IMR-90 (cell line): Measurements from ENCODE around the gene IRF2. TPM values are rescaled to one million over a fixed set of nuclear protein-coding genes. Genes with fewer than 3 reads are reported as not detected.

Experiments
- ATAC-seq: fragments of 200-7000 bp; cut with Tn5 transposase; 2 replicates; pipeline ENCODE4 v1.9.1; 2020; ENCODE audit warnings: low read depth, mild to moderate bottlenecking, moderate library complexity
- BruUV-seq: library from RNA; stranded (reverse); fragments of 400-500 nt; replicated peaks from 2 replicates; lab custom pipeline; 2021; lab: Mats Ljungman, UMichigan
- CTCF ChIA-PET: fragments of 300-600 bp; formaldehyde crosslinking; extraction: SDS; loops from one replicate; lab custom pipeline; 2021; ENCODE audit warnings: antibody characterized with exemption; lab: Yijun Ruan, JAX
- POLR2A ChIA-PET: fragments of 300-600 bp; sonication (Branson Sonifier 250); formaldehyde crosslinking; loops from one replicate; lab custom pipeline; 2022; ENCODE audit warnings: antibody characterized with exemption; ENCODE audit not compliant: unreplicated experiment; lab: Charles Lee
- DNase-seq: peaks from one replicate; pipeline ENCODE4 v3.0.0; 2013
- H2AFZ ChIP-seq: replicated peaks from 2 replicates; pipeline ENCODE3; 2013; ENCODE audit warnings: low read length, mild to moderate bottlenecking; ENCODE audit not compliant: poor library complexity
- H2AK5ac ChIP-seq: 2 replicates; pipeline ENCODE4 v1.6.1; 2013; ENCODE audit warnings: low read depth, low read length, inconsistent platforms
- H2AK9ac ChIP-seq: replicated peaks from 2 replicates; pipeline ENCODE3; 2013; ENCODE audit warnings: mild to moderate bottlenecking, low read depth, low read length, moderate library complexity; ENCODE audit not compliant: poor library complexity
- H2BK120ac ChIP-seq: 2 replicates; pipeline ENCODE4 v1.6.1; 2013; ENCODE audit warnings: low read depth, low read length, inconsistent platforms
- H2BK15ac ChIP-seq: 3 replicates; pipeline ENCODE4 v1.6.1; 2013; ENCODE audit warnings: low read depth, low read length, inconsistent platforms
- H2BK20ac ChIP-seq: 2 replicates; pipeline ENCODE4 v1.6.1; 2013; ENCODE audit warnings: low read depth, mild to moderate bottlenecking, inconsistent platforms, low read length, moderate library complexity
- H2BK5ac ChIP-seq: 2 replicates; pipeline ENCODE4 v1.6.1; 2013; ENCODE audit warnings: mild to moderate bottlenecking, low read depth, low read length, inconsistent platforms; ENCODE audit not compliant: poor library complexity, severe bottlenecking
- H3K14ac ChIP-seq: replicated peaks from 2 replicates; pipeline ENCODE4 v1.6.1; 2013; ENCODE audit warnings: low read depth, low read length, inconsistent platforms
- H3K18ac ChIP-seq: 2 replicates; pipeline ENCODE4 v1.6.1; 2013; ENCODE audit warnings: low read depth, low read length, control low read depth
- H3K23ac ChIP-seq: 2 replicates; pipeline ENCODE4 v1.6.1; 2013; ENCODE audit warnings: low read depth, low read length, inconsistent platforms
- H3K27ac ChIP-seq: 2 replicates; pipeline ENCODE4 v1.5.1; 2013; ENCODE audit warnings: mild to moderate bottlenecking, control low read depth, low read length; ENCODE audit not compliant: insufficient read depth
- H3K27me3 ChIP-seq: 2 replicates; pipeline ENCODE4 v1.6.1; 2013; ENCODE audit warnings: low read length; ENCODE audit not compliant: control insufficient read depth, insufficient read depth
- H3K36me3 ChIP-seq: 2 replicates; pipeline ENCODE4 v1.6.1; 2013; ENCODE audit warnings: low read length, mixed read lengths; ENCODE audit not compliant: control insufficient read depth, insufficient read depth
- H3K4ac ChIP-seq: 2 replicates; pipeline ENCODE4 v1.6.1; 2013; ENCODE audit warnings: low read depth, low read length, inconsistent platforms
- H3K4me1 ChIP-seq: 2 replicates; pipeline ENCODE4 v1.6.1; 2013; ENCODE audit warnings: low read length, mixed read lengths; ENCODE audit not compliant: control insufficient read depth, insufficient read depth
- H3K4me2 ChIP-seq: 2 replicates; pipeline ENCODE4 v1.6.1; 2013; ENCODE audit warnings: low read depth, mild to moderate bottlenecking, control low read depth, low read length, moderate library complexity
- H3K4me3 ChIP-seq: 2 replicates; pipeline ENCODE4 v1.5.1; 2013; ENCODE audit warnings: low read depth, mild to moderate bottlenecking, control low read depth, low read length, moderate library complexity; ENCODE audit not compliant: insufficient read depth
- H3K56ac ChIP-seq: 2 replicates; pipeline ENCODE4 v1.6.1; 2013; ENCODE audit warnings: low read length, inconsistent platforms; ENCODE audit not compliant: insufficient read depth; ENCODE audit errors: extremely low read depth
- H3K79me1 ChIP-seq, 2 experiments: 2 replicates each; pipeline ENCODE4 v1.6.1; 2013; ENCODE audit warnings: low read length in 2 of 2, inconsistent platforms in 1 of 2, low read depth in 1 of 2
- H3K9ac ChIP-seq: 2 replicates; pipeline ENCODE4 v1.6.1; 2013; ENCODE audit warnings: low read depth, low read length, control low read depth
- H3K9me1 ChIP-seq: 2 replicates; pipeline ENCODE4 v1.6.1; 2013; ENCODE audit warnings: low read length, inconsistent platforms; ENCODE audit not compliant: insufficient read depth
- H3K9me3 ChIP-seq: 2 replicates; pipeline ENCODE4 v1.6.1; 2013; ENCODE audit warnings: low read length; ENCODE audit not compliant: control insufficient read depth, insufficient read depth
- H4K20me1 ChIP-seq: 2 replicates; pipeline ENCODE4 v1.6.1; 2013; ENCODE audit warnings: low read length, inconsistent platforms; ENCODE audit not compliant: insufficient read depth
- H4K5ac ChIP-seq: 2 replicates; pipeline ENCODE4 v1.6.1; 2013; ENCODE audit warnings: mild to moderate bottlenecking, low read depth, low read length, control low read depth
- H4K8ac ChIP-seq, 2 experiments: 2 replicates each; pipeline ENCODE4 v1.6.1; 2013; ENCODE audit warnings: low read depth in 2 of 2, low read length in 2 of 2, control low read depth in 1 of 2, inconsistent platforms in 1 of 2
- H4K91ac ChIP-seq: 2 replicates; pipeline ENCODE4 v1.6.1; 2013; ENCODE audit warnings: low read depth, low read length, inconsistent platforms; ENCODE audit not compliant: insufficient read depth
- BHLHE40 ChIP-seq: fragments of 150-350 bp; IDR thresholded peaks from 2 replicates; pipeline ENCODE4 v1.6.1; 2016; ENCODE audit warnings: mild to moderate bottlenecking, low read depth, low read length
- MAFK ChIP-seq: IDR thresholded peaks from 2 replicates; pipeline ENCODE4 v1.6.1; 2012; ENCODE audit warnings: low read depth, low read length, improper control_type of control experiment
- MXI1 ChIP-seq: IDR thresholded peaks from 2 replicates; pipeline ENCODE4 v1.6.1; 2012; ENCODE audit warnings: low read depth, mild to moderate bottlenecking, low read length, moderate library complexity, borderline replicate concordance
- POLR2A ChIP-seq: IDR thresholded peaks from 2 replicates; pipeline ENCODE4 v1.6.1; 2012; ENCODE audit warnings: mild to moderate bottlenecking, low read depth, low read length
- RAD21 ChIP-seq: IDR thresholded peaks from 2 replicates; pipeline ENCODE4 v1.6.1; 2012; ENCODE audit warnings: low read length, improper control_type of control experiment
- RFX5 ChIP-seq: IDR thresholded peaks from 2 replicates; pipeline ENCODE4 v1.8.0; 2012; ENCODE audit warnings: low read depth, mild to moderate bottlenecking, low read length, moderate library complexity
- SMC3 ChIP-seq: fragments of 150-350 bp; IDR thresholded peaks from 2 replicates; pipeline ENCODE4 v1.6.1; 2016; ENCODE audit warnings: low read depth, mild to moderate bottlenecking, antibody characterized with exemption, low read length, moderate library complexity
- dilution Hi-C: fragments of 300-500 bp; cut with HindIII; formaldehyde crosslinking; loops from one replicate; pipeline ENCODE4 v1.14.3; 2018; ENCODE audit warnings: low sequenced_read_pairs; ENCODE audit not compliant: unreplicated experiment
- in situ Hi-C: fragments of 300-500 bp; cut with MboI; formaldehyde crosslinking; loops from 3 replicates; pipeline ENCODE4 v1.14.3; 2019; ENCODE audit warnings: low sequenced_read_pairs, inconsistent platforms, mixed read lengths
- intact Hi-C: fragments of 100-400 bp; cut with micrococcal nuclease; formaldehyde crosslinking; loops from 2 replicates; pipeline ENCODE4 v1.10.0; 2022
- polyA plus RNA-seq, 3 experiments: library from polyadenylated mRNA; depleted of rRNA; stranded (reverse); fragments of >200 nt; gene quantifications; 2 replicates each; pipeline ENCODE4 v1.2.3, GENCODE V29; 2012; ENCODE audit warnings: low replicate concordance in 1 of 3
- total RNA-seq: library from RNA; depleted of rRNA; stranded (reverse); fragments of >200 nt; gene quantifications from 2 replicates; pipeline ENCODE4 v1.2.3, GENCODE V29; 2012
- TF ChIP-seq, protein P1 (sequence below): fragments of 150-350 bp; IDR thresholded peaks from 2 replicates; pipeline ENCODE4 v1.6.1; 2016; ENCODE audit warnings: low read depth, mild to moderate bottlenecking, low read length, moderate library complexity, borderline replicate concordance

Gene IRF2
- total and polyA plus RNA-seq, 2 of the 4 experiments (the other 2 are of a cell fraction), result 16.5 to 21.9 TPM

DNA sequence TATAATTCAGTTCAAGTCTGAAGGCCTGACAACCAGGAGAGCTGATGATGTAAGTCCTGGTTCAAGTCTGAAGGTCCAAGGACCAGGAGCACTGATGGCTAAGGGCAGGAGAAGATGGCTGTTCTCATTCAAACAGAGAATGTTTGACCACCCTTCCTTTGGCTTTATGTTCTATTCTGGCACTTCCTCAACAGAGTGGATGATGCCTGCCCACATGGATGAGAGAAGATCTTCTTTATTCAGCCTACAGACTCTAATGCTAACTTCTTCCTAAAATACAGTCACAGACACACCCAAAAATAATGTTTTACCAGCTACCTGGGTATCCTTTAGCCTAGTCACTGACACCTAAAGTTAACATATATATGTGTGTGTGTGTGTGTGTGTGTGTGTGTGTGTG, 25.6 kb upstream of the IRF2 start:
- Histone ChIP-seq H2AFZ (no peak overlapping the region), H2BK120ac (no peak overlapping the region), H3K9me1 (no peaks in the 10 kb centered on the region), H4K8ac (no peak overlapping the region), H3K9me3 (peaks cover 2% of the 10 kb centered on the region; the same call in 1 of the 2 replicates), H3K79me1 (no peaks in the 10 kb centered on the region), H3K36me3 (no peaks in the 10 kb centered on the region), H3K14ac (no peak overlapping the region), H3K4me2 (no peak overlapping the region), H2AK9ac (no peak overlapping the region), H3K27ac (no peak overlapping the region), H2BK5ac (no peak overlapping the region), H3K18ac (no peak overlapping the region), H3K27me3 (no peaks in the 10 kb centered on the region), H3K23ac (no peak overlapping the region), H3K56ac (no peak overlapping the region), H4K5ac (no peak overlapping the region), H2BK20ac (no peak overlapping the region), H3K4me3 (no peak overlapping the region), H4K20me1 (no peaks in the 10 kb centered on the region), H3K4me1 (no peaks in the 10 kb centered on the region; the same call in 1 of the 2 replicates), H4K91ac (no peak overlapping the region), H2BK15ac (no peak overlapping the region), H3K9ac (no peak overlapping the region), H2AK5ac (no peak overlapping the region), H3K4ac (no peak overlapping the region)
- intact Hi-C loops (no loop called here), in situ Hi-C loops (no loop called here), dilution Hi-C loops (no loop called here)
- BruUV-seq, result no TSS peak
- no peak for TF ChIP-seq MAFK
- TF ChIP-seq MXI1, result no peak
- TF ChIP-seq RAD21, result no peak
- TF ChIP-seq, protein P1, sequence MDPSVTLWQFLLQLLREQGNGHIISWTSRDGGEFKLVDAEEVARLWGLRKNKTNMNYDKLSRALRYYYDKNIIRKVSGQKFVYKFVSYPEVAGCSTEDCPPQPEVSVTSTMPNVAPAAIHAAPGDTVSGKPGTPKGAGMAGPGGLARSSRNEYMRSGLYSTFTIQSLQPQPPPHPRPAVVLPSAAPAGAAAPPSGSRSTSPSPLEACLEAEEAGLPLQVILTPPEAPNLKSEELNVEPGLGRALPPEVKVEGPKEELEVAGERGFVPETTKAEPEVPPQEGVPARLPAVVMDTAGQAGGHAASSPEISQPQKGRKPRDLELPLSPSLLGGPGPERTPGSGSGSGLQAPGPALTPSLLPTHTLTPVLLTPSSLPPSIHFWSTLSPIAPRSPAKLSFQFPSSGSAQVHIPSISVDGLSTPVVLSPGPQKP, result no peak
- TF ChIP-seq RFX5, result no peak
- no peak for TF ChIP-seq BHLHE40
- TF ChIP-seq POLR2A, result no peak
- no peak for TF ChIP-seq SMC3
- no peak for DNase-seq
- ChIA-PET POLR2A (interaction anchor here (0.7 kb wide), 1 partner anchor 46 kb away, joined by 21 read pairs; no protein-coding TSS in a partner anchor), CTCF (no interaction called here)
- no peak for ATAC-seq
